HepG2 (cell line): ENCODE measurements around the gene FKBP1B. TPM values are rescaled to one million over a fixed set of nuclear protein-coding genes. Genes with fewer than 3 reads are reported as not detected.
A peak's percentile ranks its signal among the peaks of the same experiment; 100 is the strongest.

Experiments
- KMT2B ChIP-seq: IDR thresholded peaks from 2 replicates; pipeline ENCODE4 v1.6.1; 2016; ENCODE audit warnings: missing genetic modification reagents, missing compliant biosample characterization
- POLR2AphosphoS2 ChIP-seq: IDR thresholded peaks from 2 replicates; pipeline ENCODE4 v1.6.1; 2011; ENCODE audit warnings: low read depth, low read length, improper control_type of control experiment
- SSRP1 ChIP-seq: IDR thresholded peaks from 2 replicates; pipeline ENCODE4 v1.6.1; 2016; ENCODE audit warnings: control low read depth
- TRIM24 ChIP-seq: sonication (generic); formaldehyde crosslinking; IDR thresholded peaks from 2 replicates; pipeline ENCODE4 v1.8.0; 2022; ENCODE audit warnings: mild to moderate bottlenecking, missing genetic modification reagents
- TSC22D2 ChIP-seq: sonication (generic); formaldehyde crosslinking; IDR thresholded peaks from 2 replicates; pipeline ENCODE4 v1.5.1; 2020; ENCODE audit warnings: missing genetic modification reagents, mild to moderate bottlenecking, borderline replicate concordance
- ZKSCAN8 ChIP-seq: IDR thresholded peaks from 2 replicates; pipeline ENCODE4 v1.6.1; 2016; ENCODE audit warnings: borderline replicate concordance, missing genetic modification reagents, missing compliant biosample characterization
- ZNF142 ChIP-seq: sonication (generic); formaldehyde crosslinking; IDR thresholded peaks from 2 replicates; pipeline ENCODE4 v1.4.0; 2020; ENCODE audit warnings: missing genetic modification reagents
- polyA plus RNA-seq, 8 experiments: library from polyadenylated mRNA; depleted of rRNA in 3 of 8; stranded (reverse) in 7 of 8; unstranded in 1 of 8; fragments of >200 nt; fragmentation: Illumina TruSeq in 4 of 8; extraction: Trizol in 4 of 8; gene quantifications; 2 replicates each; pipeline versions ENCODE4 v1.2.1 to v1.2.3, GENCODE V29; 2011 to 2016; ENCODE audit warnings: low read depth in 4 of 8, missing spikeins in 1 of 8, mixed read lengths in 1 of 8; ENCODE audit not compliant: insufficient read depth in 1 of 8
- total RNA-seq, 5 experiments: library from RNA; depleted of rRNA; stranded (reverse); fragments of >200 nt; fragmentation: Illumina TruSeq; extraction: Trizol; gene quantifications; 2 replicates each; pipeline ENCODE4 v1.2.3, GENCODE V29; 2016; ENCODE audit warnings: low read depth in 1 of 5
- TF ChIP-seq, protein P1 (sequence below): sonication (generic); formaldehyde crosslinking; IDR thresholded peaks from 2 replicates; pipeline ENCODE4 v1.4.0; 2020; ENCODE audit warnings: low read depth, mild to moderate bottlenecking, missing genetic modification reagents
- TF ChIP-seq, protein P2 (sequence below): sonication (generic); formaldehyde crosslinking; IDR thresholded peaks from 2 replicates; pipeline ENCODE4 v1.8.0; 2022; ENCODE audit warnings: mild to moderate bottlenecking, missing genetic modification reagents, moderate library complexity
- TF ChIP-seq, protein P3 (sequence below): sonication (generic); formaldehyde crosslinking; IDR thresholded peaks from 2 replicates; pipeline ENCODE4 v1.5.0; 2020; ENCODE audit warnings: missing genetic modification reagents
- TF ChIP-seq, protein P4 (sequence below): sonication (generic); formaldehyde crosslinking; IDR thresholded peaks from 2 replicates; pipeline ENCODE4 v1.4.0; 2020; ENCODE audit warnings: mild to moderate bottlenecking, missing genetic modification reagents, borderline replicate concordance
- TF ChIP-seq, protein P5 (sequence below): sonication (generic); formaldehyde crosslinking; IDR thresholded peaks from 2 replicates; pipeline ENCODE4 v1.8.1; 2023; ENCODE audit warnings: mild to moderate bottlenecking, missing genetic modification reagents, borderline replicate concordance

The FKBP1B gene
- total and polyA plus RNA-seq, 2 of the 13 experiments (the other 11 are each of a cell fraction or from before 2014, with no cell fraction given), result 35.2 to 96.3 TPM

DNA sequence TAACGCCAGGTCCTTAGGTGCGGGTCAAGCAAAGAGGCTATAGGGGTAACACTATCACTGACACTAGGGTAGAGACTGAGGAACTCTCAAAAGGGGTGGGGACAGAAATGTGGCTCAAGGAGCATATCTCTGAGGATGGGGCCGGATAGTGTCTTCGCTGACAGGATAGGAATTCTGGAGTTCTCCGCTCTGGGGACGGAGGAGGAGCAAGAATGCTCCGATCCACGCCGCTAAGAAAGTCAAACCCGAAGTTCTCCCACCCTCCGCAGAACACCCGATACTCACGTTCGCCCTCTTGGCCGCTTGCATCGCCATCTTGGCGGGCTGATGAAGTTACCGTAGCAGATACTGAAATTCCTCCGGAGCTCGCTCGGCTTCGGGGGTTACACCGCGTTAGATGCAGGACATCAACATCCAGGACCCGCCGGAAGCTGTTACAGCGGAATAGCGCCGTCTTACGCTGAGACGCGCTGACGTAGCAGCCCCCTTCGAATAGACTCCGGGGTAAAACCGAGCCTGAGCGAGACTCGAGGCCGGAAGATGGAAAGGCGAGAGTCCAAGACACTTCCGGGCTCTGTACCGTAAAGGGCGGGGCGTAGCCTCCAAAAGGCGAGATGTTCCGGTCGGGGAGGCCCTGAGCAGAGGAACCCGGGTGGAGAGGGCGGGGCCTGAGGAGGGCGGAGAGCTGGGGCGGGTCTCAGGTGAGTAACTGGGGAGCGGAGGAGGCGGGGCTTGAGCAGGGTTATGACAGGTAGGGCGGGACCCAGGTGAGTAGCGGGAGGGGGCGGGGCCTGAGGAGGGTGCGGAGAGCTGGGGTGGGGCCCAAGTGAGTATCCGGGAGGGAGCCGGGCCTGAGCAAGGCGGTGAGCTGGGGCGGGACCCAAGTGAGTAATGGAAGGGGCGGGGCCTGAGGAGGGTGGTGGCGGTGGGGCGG, 26.6 kb downstream of the FKBP1B start, which contains the start of gene SF3B6 (continued):
- TF ChIP-seq POLR2AphosphoS2, result no peak
- TF ChIP-seq, protein P1, sequence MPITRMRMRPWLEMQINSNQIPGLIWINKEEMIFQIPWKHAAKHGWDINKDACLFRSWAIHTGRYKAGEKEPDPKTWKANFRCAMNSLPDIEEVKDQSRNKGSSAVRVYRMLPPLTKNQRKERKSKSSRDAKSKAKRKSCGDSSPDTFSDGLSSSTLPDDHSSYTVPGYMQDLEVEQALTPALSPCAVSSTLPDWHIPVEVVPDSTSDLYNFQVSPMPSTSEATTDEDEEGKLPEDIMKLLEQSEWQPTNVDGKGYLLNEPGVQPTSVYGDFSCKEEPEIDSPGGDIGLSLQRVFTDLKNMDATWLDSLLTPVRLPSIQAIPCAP (CRISPR knock-in tag), result 0 out of 2 replicates have a peak, but pooled peaks have one; percentile 25
- TF ChIP-seq KMT2B (CRISPR knock-in tag), result peak; percentile 99
- TF ChIP-seq, protein P2, sequence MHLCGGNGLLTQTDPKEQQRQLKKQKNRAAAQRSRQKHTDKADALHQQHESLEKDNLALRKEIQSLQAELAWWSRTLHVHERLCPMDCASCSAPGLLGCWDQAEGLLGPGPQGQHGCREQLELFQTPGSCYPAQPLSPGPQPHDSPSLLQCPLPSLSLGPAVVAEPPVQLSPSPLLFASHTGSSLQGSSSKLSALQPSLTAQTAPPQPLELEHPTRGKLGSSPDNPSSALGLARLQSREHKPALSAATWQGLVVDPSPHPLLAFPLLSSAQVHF (CRISPR knock-in tag), result peak; percentile 43
- TF ChIP-seq, protein P3, sequence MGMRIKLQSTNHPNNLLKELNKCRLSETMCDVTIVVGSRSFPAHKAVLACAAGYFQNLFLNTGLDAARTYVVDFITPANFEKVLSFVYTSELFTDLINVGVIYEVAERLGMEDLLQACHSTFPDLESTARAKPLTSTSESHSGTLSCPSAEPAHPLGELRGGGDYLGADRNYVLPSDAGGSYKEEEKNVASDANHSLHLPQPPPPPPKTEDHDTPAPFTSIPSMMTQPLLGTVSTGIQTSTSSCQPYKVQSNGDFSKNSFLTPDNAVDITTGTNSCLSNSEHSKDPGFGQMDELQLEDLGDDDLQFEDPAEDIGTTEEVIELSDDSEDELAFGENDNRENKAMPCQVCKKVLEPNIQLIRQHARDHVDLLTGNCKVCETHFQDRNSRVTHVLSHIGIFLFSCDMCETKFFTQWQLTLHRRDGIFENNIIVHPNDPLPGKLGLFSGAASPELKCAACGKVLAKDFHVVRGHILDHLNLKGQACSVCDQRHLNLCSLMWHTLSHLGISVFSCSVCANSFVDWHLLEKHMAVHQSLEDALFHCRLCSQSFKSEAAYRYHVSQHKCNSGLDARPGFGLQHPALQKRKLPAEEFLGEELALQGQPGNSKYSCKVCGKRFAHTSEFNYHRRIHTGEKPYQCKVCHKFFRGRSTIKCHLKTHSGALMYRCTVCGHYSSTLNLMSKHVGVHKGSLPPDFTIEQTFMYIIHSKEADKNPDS (CRISPR knock-in tag), result no peak; the same call in 1 of the 2 replicates
- peak; percentile 95 for TF ChIP-seq SSRP1
- no peak for TF ChIP-seq ZKSCAN8 (CRISPR knock-in tag)
- TF ChIP-seq TRIM24, result no peak
- peak; percentile 89 for TF ChIP-seq ZNF142 (CRISPR knock-in tag)
- peak; percentile 97; the same call in 1 of the 2 replicates for TF ChIP-seq TSC22D2 (CRISPR knock-in tag)
- TF ChIP-seq, protein P4, sequence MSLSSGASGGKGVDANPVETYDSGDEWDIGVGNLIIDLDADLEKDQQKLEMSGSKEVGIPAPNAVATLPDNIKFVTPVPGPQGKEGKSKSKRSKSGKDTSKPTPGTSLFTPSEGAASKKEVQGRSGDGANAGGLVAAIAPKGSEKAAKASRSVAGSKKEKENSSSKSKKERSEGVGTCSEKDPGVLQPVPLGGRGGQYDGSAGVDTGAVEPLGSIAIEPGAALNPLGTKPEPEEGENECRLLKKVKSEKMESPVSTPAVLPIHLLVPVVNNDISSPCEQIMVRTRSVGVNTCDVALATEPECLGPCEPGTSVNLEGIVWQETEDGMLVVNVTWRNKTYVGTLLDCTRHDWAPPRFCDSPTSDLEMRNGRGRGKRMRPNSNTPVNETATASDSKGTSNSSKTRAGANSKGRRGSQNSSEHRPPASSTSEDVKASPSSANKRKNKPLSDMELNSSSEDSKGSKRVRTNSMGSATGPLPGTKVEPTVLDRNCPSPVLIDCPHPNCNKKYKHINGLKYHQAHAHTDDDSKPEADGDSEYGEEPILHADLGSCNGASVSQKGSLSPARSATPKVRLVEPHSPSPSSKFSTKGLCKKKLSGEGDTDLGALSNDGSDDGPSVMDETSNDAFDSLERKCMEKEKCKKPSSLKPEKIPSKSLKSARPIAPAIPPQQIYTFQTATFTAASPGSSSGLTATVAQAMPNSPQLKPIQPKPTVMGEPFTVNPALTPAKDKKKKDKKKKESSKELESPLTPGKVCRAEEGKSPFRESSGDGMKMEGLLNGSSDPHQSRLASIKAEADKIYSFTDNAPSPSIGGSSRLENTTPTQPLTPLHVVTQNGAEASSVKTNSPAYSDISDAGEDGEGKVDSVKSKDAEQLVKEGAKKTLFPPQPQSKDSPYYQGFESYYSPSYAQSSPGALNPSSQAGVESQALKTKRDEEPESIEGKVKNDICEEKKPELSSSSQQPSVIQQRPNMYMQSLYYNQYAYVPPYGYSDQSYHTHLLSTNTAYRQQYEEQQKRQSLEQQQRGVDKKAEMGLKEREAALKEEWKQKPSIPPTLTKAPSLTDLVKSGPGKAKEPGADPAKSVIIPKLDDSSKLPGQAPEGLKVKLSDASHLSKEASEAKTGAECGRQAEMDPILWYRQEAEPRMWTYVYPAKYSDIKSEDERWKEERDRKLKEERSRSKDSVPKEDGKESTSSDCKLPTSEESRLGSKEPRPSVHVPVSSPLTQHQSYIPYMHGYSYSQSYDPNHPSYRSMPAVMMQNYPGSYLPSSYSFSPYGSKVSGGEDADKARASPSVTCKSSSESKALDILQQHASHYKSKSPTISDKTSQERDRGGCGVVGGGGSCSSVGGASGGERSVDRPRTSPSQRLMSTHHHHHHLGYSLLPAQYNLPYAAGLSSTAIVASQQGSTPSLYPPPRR (CRISPR knock-in tag), result no peak
- TF ChIP-seq, protein P5, sequence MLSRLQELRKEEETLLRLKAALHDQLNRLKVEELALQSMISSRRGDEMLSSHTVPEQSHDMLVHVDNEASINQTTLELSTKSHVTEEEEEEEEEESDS (CRISPR knock-in tag), result 0 out of 2 replicates have a peak, but pooled peaks have one; percentile 77
